ENCODE data around the gene ZDHHC23.

DNA sequence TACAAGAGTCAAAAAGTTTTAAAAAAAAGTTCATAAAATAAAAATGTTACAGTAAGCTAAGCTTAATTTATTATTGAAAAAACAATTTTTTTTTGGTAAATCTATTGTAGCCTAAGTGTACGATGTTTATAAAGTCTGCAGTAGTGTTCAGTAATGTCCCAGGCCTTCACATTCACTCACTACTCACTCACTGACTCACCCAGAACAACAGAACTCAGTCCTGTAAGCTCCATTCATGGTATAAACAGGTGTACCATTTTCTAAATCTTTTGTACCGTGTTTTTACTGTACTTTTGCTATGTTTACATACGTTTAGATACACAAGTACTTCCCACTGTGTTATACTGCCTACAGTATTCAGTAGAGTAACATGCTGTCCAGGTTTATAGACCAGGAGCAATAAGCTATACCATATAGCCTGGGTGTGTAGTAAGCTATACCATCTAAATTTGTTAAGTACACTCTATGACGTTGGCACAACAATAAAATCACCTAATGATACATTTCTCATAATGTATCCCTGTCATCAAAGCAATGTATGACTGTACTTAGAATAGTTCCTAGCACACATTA is 41.2 kb upstream of the ZDHHC23 start:
- TF ChIP-seq SIN3A (IDR thresholded peaks at IDR 0.05; ENCODE audit: borderline replicate concordance, insufficient read depth, low read length) (no peak), POLR2AphosphoS5 (IDR thresholded peaks at IDR 0.05; ENCODE audit: low read depth, low read length) (no peak), TAF1 (IDR thresholded peaks at IDR 0.05; ENCODE audit: borderline replicate concordance, insufficient read depth, low read length) (no peak)
- TF ChIP-seq, protein P1, sequence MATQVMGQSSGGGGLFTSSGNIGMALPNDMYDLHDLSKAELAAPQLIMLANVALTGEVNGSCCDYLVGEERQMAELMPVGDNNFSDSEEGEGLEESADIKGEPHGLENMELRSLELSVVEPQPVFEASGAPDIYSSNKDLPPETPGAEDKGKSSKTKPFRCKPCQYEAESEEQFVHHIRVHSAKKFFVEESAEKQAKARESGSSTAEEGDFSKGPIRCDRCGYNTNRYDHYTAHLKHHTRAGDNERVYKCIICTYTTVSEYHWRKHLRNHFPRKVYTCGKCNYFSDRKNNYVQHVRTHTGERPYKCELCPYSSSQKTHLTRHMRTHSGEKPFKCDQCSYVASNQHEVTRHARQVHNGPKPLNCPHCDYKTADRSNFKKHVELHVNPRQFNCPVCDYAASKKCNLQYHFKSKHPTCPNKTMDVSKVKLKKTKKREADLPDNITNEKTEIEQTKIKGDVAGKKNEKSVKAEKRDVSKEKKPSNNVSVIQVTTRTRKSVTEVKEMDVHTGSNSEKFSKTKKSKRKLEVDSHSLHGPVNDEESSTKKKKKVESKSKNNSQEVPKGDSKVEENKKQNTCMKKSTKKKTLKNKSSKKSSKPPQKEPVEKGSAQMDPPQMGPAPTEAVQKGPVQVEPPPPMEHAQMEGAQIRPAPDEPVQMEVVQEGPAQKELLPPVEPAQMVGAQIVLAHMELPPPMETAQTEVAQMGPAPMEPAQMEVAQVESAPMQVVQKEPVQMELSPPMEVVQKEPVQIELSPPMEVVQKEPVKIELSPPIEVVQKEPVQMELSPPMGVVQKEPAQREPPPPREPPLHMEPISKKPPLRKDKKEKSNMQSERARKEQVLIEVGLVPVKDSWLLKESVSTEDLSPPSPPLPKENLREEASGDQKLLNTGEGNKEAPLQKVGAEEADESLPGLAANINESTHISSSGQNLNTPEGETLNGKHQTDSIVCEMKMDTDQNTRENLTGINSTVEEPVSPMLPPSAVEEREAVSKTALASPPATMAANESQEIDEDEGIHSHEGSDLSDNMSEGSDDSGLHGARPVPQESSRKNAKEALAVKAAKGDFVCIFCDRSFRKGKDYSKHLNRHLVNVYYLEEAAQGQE (IDR thresholded peaks at IDR 0.05; ENCODE audit: insufficient read depth in 1 of 2, low read depth in 2 of 2, low read length in 2 of 2), result no peak

Measured in PFSK-1 (cell line).